Common myeloid progenitor, CD34-positive (primary cell): Measurements from ENCODE around the gene IRGC.
"Not testable (repeated sequence)": the region's sequence is repeated elsewhere in the genome, so short reads cannot be mapped to it uniquely, and the experiment has no call there.

Experiments
- CTCF ChIA-PET: fragments of 350-600 bp; sonication (Branson Sonifier 250); formaldehyde crosslinking; loops from one replicate; lab custom pipeline; 2021; ENCODE audit warnings: antibody characterized with exemption; lab: Charles Lee
- POLR2A ChIA-PET: fragments of 350-600 bp; sonication (Branson Sonifier 250); formaldehyde crosslinking; loops from one replicate; lab custom pipeline; 2021; ENCODE audit warnings: antibody characterized with exemption; lab: Charles Lee
- DNase-seq, 3 donors: peaks; one replicate each; pipeline versions ENCODE4 v3.0.0 to v3.0.0-alpha.2; 2013
- H3K27ac ChIP-seq, 2 experiments: 1 replicate in 1 of 2; 2 replicates in 1 of 2; pipeline ENCODE4 v1.7.0; 2013; ENCODE audit warnings: inconsistent platforms in 2 of 2, low read length in 2 of 2, mild to moderate bottlenecking in 2 of 2, low read depth in 1 of 2, moderate library complexity in 1 of 2; ENCODE audit not compliant: severe bottlenecking in 2 of 2, insufficient read depth in 1 of 2, poor library complexity in 1 of 2
- H3K27me3 ChIP-seq, 5 experiments: replicated peaks in 2 of 5; 1 replicate in 3 of 5; 2 replicates in 2 of 5; pipeline versions ENCODE4 v1.6.1 to v1.7.0; 2013; ENCODE audit warnings: low read length in 4 of 5, mild to moderate bottlenecking in 2 of 5, moderate library complexity in 2 of 5, inconsistent platforms in 1 of 5; ENCODE audit not compliant: insufficient read depth in 5 of 5, control insufficient read depth in 4 of 5
- H3K36me3 ChIP-seq, 4 experiments: 1 replicate in 2 of 4; 2 replicates in 2 of 4; pipeline versions ENCODE4 v1.6.1 to v1.7.0; 2013; ENCODE audit warnings: low read length in 3 of 4, control low read depth in 1 of 4, mild to moderate bottlenecking in 1 of 4; ENCODE audit not compliant: control insufficient read depth in 4 of 4, insufficient read depth in 4 of 4
- H3K4me1 ChIP-seq, 4 experiments: 1 replicate in 3 of 4; 2 replicates in 1 of 4; pipeline versions ENCODE4 v1.6.1 to v1.7.1; 2013; ENCODE audit warnings: low read length in 3 of 4, mild to moderate bottlenecking in 3 of 4, control low read depth in 1 of 4, inconsistent platforms in 1 of 4, moderate library complexity in 1 of 4; ENCODE audit not compliant: control insufficient read depth in 4 of 4, insufficient read depth in 4 of 4; ENCODE audit errors: control extremely low read depth in 1 of 4
- H3K4me3 ChIP-seq, 7 experiments: 1 replicate in 4 of 7; 2 replicates in 3 of 7; pipeline versions ENCODE4 v1.5.1 to v1.7.0; 2013; ENCODE audit warnings: mild to moderate bottlenecking in 7 of 7, low read length in 6 of 7, moderate library complexity in 6 of 7, inconsistent platforms in 2 of 7, low read depth in 2 of 7, control low read depth in 1 of 7; ENCODE audit not compliant: insufficient read depth in 4 of 7, control insufficient read depth in 1 of 7; ENCODE audit errors: extremely low read depth in 1 of 7
- H3K9me3 ChIP-seq, 5 experiments: 1 replicate in 4 of 5; 2 replicates in 1 of 5; pipeline versions ENCODE4 v1.6.1 to v1.7.1; 2013; ENCODE audit warnings: low read length in 4 of 5, mild to moderate bottlenecking in 2 of 5, inconsistent platforms in 1 of 5, low read depth in 1 of 5, moderate library complexity in 1 of 5; ENCODE audit not compliant: control insufficient read depth in 4 of 5, insufficient read depth in 2 of 5; ENCODE audit errors: control extremely low read depth in 1 of 5
- WGBS: methylation state at CpG from one replicate; pipeline ENCODE4 v1.1.5; 2013; ENCODE audit not compliant: insufficient coverage; 5-methylcytosine and 5-hydroxymethylcytosine counted together

Gene IRGC

DNA sequence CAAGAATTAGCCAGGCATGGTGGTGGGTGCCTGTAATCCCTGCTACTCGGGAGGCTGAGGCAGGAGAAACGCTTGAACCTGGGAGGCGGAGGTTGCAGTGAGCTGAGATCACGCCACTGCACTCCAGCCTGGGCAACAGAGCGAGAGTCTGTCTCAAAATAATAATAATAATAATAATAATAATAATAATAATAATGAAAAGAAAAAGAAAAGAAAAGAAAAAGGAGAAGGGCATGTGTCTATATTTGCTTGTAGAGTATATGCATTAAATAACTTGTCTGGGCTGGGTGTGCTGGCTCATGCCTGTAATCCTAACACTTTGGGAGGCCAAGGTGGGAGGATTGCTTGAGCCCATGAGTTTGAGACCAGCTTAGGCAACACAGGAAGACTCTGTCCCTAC, 33.6 kb upstream of the IRGC start:
- H3K9me3 ChIP-seq, H3K27ac ChIP-seq, H3K4me3 ChIP-seq, POLR2A ChIA-PET, DNase-seq, H3K27me3 ChIP-seq, H3K4me1 ChIP-seq, H3K36me3 ChIP-seq: not testable (repeated sequence)
- no CpG with 5 or more reads among the region's 5 CpGs for WGBS
- CTCF ChIA-PET: interaction anchor here (1.0 to 1.2 kb wide), 2 partner anchors 81 to 84 kb away, joined by 3 to 4 read pairs; no protein-coding TSS in a partner anchor

DNA sequence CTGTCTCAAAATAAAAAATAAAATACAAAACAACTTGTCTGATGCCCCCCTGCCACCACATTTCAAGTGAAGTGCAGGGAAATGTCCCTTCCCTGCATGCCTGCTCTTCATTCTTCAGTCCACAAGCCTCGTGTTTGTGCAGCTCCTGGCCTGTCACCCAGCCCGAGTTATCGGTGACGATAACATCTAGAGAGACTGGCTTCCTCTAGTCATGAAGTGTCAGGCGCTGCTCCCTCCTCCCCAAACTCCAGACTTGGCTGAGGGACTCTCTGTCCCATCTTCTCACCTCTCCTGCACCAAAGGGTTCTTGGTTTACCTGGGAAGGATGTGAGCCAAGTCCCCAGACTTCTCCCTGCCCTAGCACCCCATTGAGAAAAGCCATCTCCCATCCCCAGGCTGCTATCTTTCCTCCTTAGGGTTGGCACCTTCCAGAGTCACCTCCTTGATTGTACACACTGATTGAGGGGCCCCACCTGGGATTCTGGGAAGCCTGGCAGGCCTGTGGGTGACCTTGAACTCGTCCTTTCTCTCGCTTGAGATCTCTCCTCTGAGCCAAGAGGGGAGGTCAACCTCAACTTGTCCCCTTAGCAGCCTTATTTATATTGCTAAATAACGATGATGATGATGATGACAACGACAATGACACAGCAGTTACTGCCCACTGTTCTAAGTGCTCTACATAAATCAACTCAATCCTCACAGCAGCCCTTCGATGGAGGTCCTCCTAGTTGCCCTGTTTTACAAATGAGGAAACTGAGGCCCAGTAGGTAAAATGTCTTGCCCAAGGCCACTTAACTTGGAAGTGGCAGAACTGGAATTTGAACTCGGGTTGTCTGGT, 32.8 kb upstream of the IRGC start:
- WGBS: 70% methylated on average over 8 of the region's 11 CpGs
- ChIA-PET POLR2A (no interaction called here), CTCF (interaction anchor here (0.7 to 1.2 kb wide), 3 partner anchors 80 to 302 kb away, joined by 3 to 4 read pairs (median 3); no protein-coding TSS in a partner anchor)
- no peaks in the 10 kb centered on the region for H3K27me3 ChIP-seq
- DNase-seq: no peak
- H3K36me3 ChIP-seq: no peaks in the 10 kb centered on the region
- H3K4me3 ChIP-seq: no peak overlapping the region
- H3K9me3 ChIP-seq: no peaks in the 10 kb centered on the region
- no peak overlapping the region for H3K27ac ChIP-seq
- peaks cover 0 to 3% (median 0%) of the 10 kb centered on the region in 4 experiments for H3K4me1 ChIP-seq

DNA sequence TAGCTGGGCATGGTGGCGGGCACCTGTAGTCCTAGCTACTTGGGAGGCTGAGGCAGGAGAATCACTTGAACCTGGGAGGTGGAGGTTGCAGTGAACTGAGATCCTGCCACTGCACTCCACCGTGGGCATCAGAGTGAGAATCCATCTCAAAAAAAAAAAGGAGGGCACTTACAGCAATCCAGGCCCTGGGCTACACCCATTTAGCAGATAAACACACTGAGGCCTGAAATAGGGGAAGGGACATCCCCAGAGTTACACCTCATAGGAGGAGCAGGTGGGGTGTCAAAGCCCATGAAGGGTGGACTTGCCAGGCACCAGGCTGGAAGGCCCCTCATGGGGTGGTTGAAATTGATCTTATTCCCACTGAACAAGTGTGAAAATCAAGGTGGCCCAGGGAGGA, 32.0 kb upstream of the IRGC start:
- DNase-seq: no peak
- CTCF ChIA-PET: no interaction called here
- no peak overlapping the region for H3K27ac ChIP-seq

DNA sequence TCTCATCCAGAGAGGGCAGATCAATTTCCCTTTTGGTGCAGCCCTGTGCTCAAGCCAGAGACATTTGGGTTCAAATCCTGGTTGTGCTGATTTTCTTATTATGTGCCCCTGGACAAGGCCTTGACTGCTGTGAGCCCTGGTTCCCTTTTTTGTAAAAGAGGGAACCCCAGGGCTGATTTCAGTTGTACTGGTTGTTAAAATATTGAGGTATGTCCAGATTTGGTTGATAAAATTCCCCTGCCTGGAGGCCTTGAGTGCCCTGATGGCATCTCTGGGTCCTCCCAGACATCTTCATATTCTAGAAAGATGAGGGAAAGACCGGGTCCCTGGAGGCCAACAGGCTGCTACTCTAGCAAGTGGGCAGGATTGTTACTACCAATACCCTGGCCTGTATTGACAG, 31.6 kb upstream of the IRGC start:
- 100% methylated on average over 1 of the region's 1 CpG for WGBS
- ChIA-PET CTCF (interaction anchor here (0.8 kb wide), 1 partner anchor 38 kb away, joined by 4 read pairs; no protein-coding TSS in a partner anchor), POLR2A (no interaction called here)
- H3K27me3 ChIP-seq: no peaks in the 10 kb centered on the region
- DNase-seq: peak in 1 of 3 donors; percentile 31
- no peaks in the 10 kb centered on the region for H3K9me3 ChIP-seq
- H3K27ac ChIP-seq: no peak overlapping the region
- H3K36me3 ChIP-seq: no peaks in the 10 kb centered on the region
- H3K4me3 ChIP-seq: no peak overlapping the region
- H3K4me1 ChIP-seq: peaks cover 0 to 3% (median 0%) of the 10 kb centered on the region in 4 experiments

More for the DNA sequence above, 32.0 kb upstream of the IRGC start:
- 60% methylated on average over 1 of the region's 2 CpGs for WGBS
- POLR2A ChIA-PET: no interaction called here
- peaks cover 0 to 3% (median 0%) of the 10 kb centered on the region in 4 experiments for H3K4me1 ChIP-seq
- H3K4me3 ChIP-seq: no peak overlapping the region
- no peaks in the 10 kb centered on the region for H3K36me3 ChIP-seq
- H3K27me3 ChIP-seq: no peaks in the 10 kb centered on the region
- H3K9me3 ChIP-seq: no peaks in the 10 kb centered on the region

DNA sequence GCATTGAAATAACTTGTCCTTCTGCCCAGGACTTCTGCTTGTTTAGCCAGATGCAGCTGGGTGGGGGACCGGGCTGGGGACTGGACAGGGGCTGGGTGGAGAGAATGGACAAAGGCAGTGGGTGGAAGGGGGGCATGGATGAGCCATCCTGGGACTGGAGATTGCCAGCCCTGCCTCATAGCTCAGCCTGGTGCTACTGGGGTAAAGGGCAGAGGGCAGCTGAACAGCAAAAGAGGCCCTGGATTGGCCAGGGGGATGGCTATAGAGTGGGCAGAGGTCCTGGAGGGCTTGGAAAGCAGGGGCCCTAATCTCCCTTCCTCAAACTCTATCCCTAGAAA, 28.2 kb upstream of the IRGC start:
- 89% methylated on average over 1 of the region's 1 CpG for WGBS
- POLR2A ChIA-PET: interaction anchor here (0.6 kb wide), 1 partner anchor 18 kb away, joined by 4 read pairs; the partner anchor contains the start of gene PLAUR
- peaks cover 0 to 21% (median 14%) of the 10 kb centered on the region in 5 experiments for H3K9me3 ChIP-seq
- no peaks in the 10 kb centered on the region for H3K27me3 ChIP-seq
- H3K4me1 ChIP-seq: peaks cover 0 to 7% (median 1%) of the 10 kb centered on the region in 4 experiments
- H3K4me3 ChIP-seq: no peak overlapping the region
- H3K36me3 ChIP-seq: no peaks in the 10 kb centered on the region
- DNase-seq: no peak
- no peak overlapping the region for H3K27ac ChIP-seq
- CTCF ChIA-PET: interaction anchor here (0.8 to 1.2 kb wide), 2 partner anchors 13 to 19 kb away, joined by 3 read pairs; no protein-coding TSS in a partner anchor

DNA sequence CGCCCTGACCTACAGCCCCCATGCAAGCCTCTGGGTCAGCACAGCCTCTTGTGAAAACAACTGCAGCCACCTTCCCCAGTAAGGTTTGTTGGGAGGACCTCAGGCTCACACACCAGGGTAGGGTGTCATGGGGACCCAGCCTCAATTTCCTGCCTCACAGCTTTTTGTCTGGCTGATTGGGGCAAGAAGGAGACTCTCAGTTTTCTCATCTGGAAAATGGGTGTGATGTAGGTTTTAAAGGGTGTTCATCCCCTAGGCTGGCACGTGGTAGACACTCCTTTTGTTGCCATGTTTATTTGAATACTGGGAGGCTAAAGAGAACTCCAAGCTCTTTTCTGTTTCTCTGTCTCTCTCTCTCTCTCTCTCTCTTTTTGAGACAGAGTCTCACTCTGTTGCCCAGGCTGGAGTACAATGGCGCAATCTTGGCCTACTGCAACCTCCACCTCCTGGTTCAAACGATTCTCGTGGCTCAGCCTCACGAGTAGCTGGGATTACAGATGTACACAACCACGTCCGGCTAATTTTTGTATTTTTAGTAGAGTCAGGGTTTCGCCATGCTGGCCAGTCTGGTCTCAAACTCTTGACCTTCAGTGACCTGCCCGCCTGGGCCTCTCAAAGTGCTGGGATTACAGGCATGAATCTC, 27.7 kb upstream of the IRGC start:
- H3K27me3 ChIP-seq: no peaks in the 10 kb centered on the region
- POLR2A ChIA-PET: interaction anchor here (0.6 kb wide), 1 partner anchor 18 kb away, joined by 4 read pairs; the partner anchor contains the start of gene PLAUR
- WGBS: 100% methylated on average over 9 of the region's 10 CpGs
- H3K4me1 ChIP-seq: peaks cover 0 to 8% (median 1%) of the 10 kb centered on the region in 4 experiments
- no peak for DNase-seq
- CTCF ChIA-PET: interaction anchor here (0.8 to 1.2 kb wide), 2 partner anchors 13 to 20 kb away, joined by 3 read pairs; no protein-coding TSS in a partner anchor
- H3K4me3 ChIP-seq: no peak overlapping the region
- peaks cover 0 to 21% (median 14%) of the 10 kb centered on the region in 5 experiments for H3K9me3 ChIP-seq
- no peak overlapping the region for H3K27ac ChIP-seq
- H3K36me3 ChIP-seq: no peaks in the 10 kb centered on the region
